Renal cortical epithelial cell (primary cell): Measurements from ENCODE around the gene CCT8. TPM values are rescaled to one million over a fixed set of nuclear protein-coding genes. Genes with fewer than 3 reads are reported as not detected.

Experiments
- DNase-seq: peaks from one replicate; pipeline ENCODE4 v3.0.0-alpha.2; 2011; ENCODE audit warnings: low read depth
- total RNA-seq: library from RNA; depleted of rRNA; stranded (reverse); fragments of >200 nt; gene quantifications from 2 replicates; pipeline ENCODE4 v1.2.3, GENCODE V29; 2014

The CCT8 gene
- total RNA-seq, 1 donor from 2014 or later: 247 TPM

- no peak for DNase-seq
These were observed 4.2 kb upstream of the CCT8 start for GRCh38 chr21:29077651-29078090.

- DNase-seq: peak; percentile 65
These were observed 3.5 kb upstream of the CCT8 start for GRCh38 chr21:29076731-29077640.

GRCh38 chr21:29075706-29076466 is 2.4 kb upstream of the CCT8 start:
- peak; percentile 71 for DNase-seq

- no peak for DNase-seq
These were observed 1.3 kb upstream of the CCT8 start for GRCh38 chr21:29074783-29075182.

- no peak for DNase-seq
These were observed 544 bp upstream of the CCT8 start for GRCh38 chr21:29074007-29074376.

GRCh38 chr21:29072873-29073221 is 601 bp downstream of the CCT8 start:
- DNase-seq: no peak

- DNase-seq: no peak
These were observed 8.5 kb downstream of the CCT8 start for GRCh38 chr21:29064850-29065481.

GRCh38 chr21:29056538-29057050 is 16.9 kb downstream of the CCT8 start:
- DNase-seq: no peak

- DNase-seq: no peak
These were observed 17.4 kb downstream of the CCT8 start for GRCh38 chr21:29056005-29056404.

GRCh38 chr21:29055080-29055479 is 18.4 kb downstream of the CCT8 start:
- no peak for DNase-seq

GRCh38 chr21:29053656-29054055 is 19.8 kb downstream of the CCT8 start:
- DNase-seq: no peak

- no peak for DNase-seq
These were observed 20.4 kb downstream of the CCT8 start for GRCh38 chr21:29053011-29053553.

GRCh38 chr21:29052224-29052623 is 21.2 kb downstream of the CCT8 start:
- no peak for DNase-seq

- DNase-seq: no peak
These were observed 38.8 kb downstream of the CCT8 start for GRCh38 chr21:29034678-29035077.

- DNase-seq: no peak
These were observed 39.6 kb downstream of the CCT8 start for GRCh38 chr21:29033871-29034270.

GRCh38 chr21:29033301-29033700 is 40.1 kb downstream of the CCT8 start:
- no peak for DNase-seq

- no peak for DNase-seq
These were observed 42.5 kb downstream of the CCT8 start for GRCh38 chr21:29030909-29031308.

- DNase-seq: no peak
These were observed 43.9 kb downstream of the CCT8 start for GRCh38 chr21:29029524-29029923.

- DNase-seq: peak; percentile 52
These were observed 48.1 kb downstream of the CCT8 start for GRCh38 chr21:29025328-29025713.

- DNase-seq: peak; percentile 98
These were observed 48.7 kb downstream of the CCT8 start, which contains the start of gene USP16 for GRCh38 chr21:29024474-29025327. TSS of gene USP16 (plus strand) at chr21:29024668. CDS start at chr21:29027914, 3,246 bp downstream.

- DNase-seq: no peak
These were observed 51.3 kb downstream of the CCT8 start for GRCh38 chr21:29022166-29022565.
